ENCODE measurements around the gene OR2A14. TPM values are rescaled to one million over a fixed set of nuclear protein-coding genes. Genes with fewer than 3 reads are reported as not detected.

Gene OR2A14, protein sequence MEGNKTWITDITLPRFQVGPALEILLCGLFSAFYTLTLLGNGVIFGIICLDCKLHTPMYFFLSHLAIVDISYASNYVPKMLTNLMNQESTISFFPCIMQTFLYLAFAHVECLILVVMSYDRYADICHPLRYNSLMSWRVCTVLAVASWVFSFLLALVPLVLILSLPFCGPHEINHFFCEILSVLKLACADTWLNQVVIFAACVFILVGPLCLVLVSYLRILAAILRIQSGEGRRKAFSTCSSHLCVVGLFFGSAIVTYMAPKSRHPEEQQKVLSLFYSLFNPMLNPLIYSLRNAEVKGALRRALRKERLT
- total RNA-seq = not detected in 2 replicates

DNA sequence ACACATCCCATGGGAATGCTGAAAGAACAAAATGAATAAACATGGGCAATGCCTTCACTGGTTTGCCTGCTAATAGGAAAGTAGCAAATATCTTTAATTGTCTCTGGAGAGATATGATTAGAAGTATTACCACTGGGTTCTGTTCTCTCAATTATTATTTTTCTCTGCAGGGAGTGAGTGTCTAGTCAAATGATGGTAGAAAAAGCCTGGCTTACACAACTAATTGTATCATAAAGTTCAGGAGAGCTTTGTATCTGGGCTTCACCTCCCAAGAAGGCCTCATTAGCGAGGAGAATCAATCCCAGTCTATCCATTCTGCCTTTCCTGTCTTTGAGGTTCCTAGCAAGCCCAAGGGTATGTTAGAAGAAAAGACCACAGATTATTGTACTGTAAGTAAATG lies at the start of gene OR2A14:
Gene OR2A14, plus strand, starts transcription at position 301 of the 400 bp plus-strand sequence. CDS start 5,937 bp downstream, outside the sequence.

DNA sequence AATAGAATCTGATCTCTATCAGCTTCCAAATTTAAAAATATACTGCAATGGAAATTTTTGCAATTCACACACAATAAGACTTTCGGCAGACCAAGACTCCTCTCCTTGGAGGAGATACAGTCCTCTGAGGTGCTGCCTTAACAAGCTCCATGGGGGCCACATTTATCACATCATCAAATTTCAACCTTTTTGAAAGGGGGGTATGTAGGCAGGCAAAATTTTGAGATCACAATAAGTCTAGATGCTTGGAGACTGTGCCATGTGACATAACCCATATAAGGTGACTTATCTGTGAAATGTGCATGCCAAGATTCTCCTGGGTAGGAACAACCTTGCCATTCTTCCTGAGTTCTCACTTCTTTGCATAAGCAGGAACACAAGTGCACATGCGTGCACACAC lies 37.0 kb upstream of the OR2A14 start, which contains the start of gene OR2A12:
Gene OR2A12, plus strand, starts transcription at position 301 of the 400 bp plus-strand sequence. CDS start 8,830 bp downstream, outside the sequence.

DNA sequence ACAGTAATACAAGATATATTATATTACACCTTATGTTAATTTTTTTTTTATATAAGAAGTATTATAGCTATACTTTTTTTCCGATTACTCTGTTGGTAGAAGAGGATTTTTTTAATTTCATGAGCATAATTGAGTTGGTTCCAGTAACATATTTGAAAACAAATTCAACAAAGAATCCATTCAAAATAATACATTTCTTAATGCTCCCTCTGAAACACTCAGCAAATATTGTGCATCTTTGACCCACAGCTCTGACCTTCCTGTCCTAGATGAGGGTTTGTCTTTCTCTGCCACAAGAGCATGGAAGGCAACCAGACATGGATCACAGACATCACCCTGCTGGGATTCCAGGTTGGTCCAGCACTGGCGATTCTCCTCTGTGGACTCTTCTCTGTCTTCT lies 13.7 kb upstream of the OR2A14 start, which contains the start of gene OR2A2:
Gene OR2A2, plus strand, starts transcription at position 301 of the 400 bp plus-strand sequence. Its CDS starts 0 bp downstream, at position 301.

Other genes with a start within 250 kb of the OR2A14 start
- gene TCAF1, start 221.0 kb upstream of the OR2A14 start, total RNA-seq = 63.2 and 68.2 TPM in 2 replicates
- gene OR2F2, start 187.9 kb upstream of the OR2A14 start, total RNA-seq = not detected in 2 replicates
- under 0.01 TPM in 1 of 2 replicates, not detected in the other for gene OR2F1, start 168.3 kb upstream of the OR2A14 start, total RNA-seq
- under 0.01 TPM in 1 of 2 replicates, not detected in the other for gene OR6B1, start 122.9 kb upstream of the OR2A14 start, total RNA-seq
- gene OR2A5, start 74.2 kb upstream of the OR2A14 start, total RNA-seq = not detected in 2 replicates
- not detected in 2 replicates for gene OR2A25, start 53.4 kb upstream of the OR2A14 start, total RNA-seq
- gene OR2A12, start 36.9 kb upstream of the OR2A14 start, total RNA-seq = not detected in 2 replicates
- not detected in 2 replicates for gene OR2A2, start 13.6 kb upstream of the OR2A14 start, total RNA-seq
- 1.7 TPM in 1 of 2 replicates, not detected in the other for gene CTAGE4, start 60.3 kb downstream of the OR2A14 start, total RNA-seq
- gene ARHGEF35, start 72.7 kb downstream of the OR2A14 start, total RNA-seq = 1.5 and 2.1 TPM in 2 replicates
- under 0.01 TPM in 1 of 2 replicates, not detected in the other for gene OR2A42, start 116.4 kb downstream of the OR2A14 start, total RNA-seq
- 0.12 TPM in 1 of 2 replicates, not detected in the other for gene OR2A7, start 141.6 kb downstream of the OR2A14 start, total RNA-seq
- gene CTAGE8, start 146.1 kb downstream of the OR2A14 start, total RNA-seq = 0.44 TPM in 1 of 2 replicates, not detected in the other
- gene OR2A1, start 189.2 kb downstream of the OR2A14 start, total RNA-seq = not detected in 2 replicates
- gene ARHGEF5, start 232.2 kb downstream of the OR2A14 start, total RNA-seq = 1.3 and 3.4 TPM in 2 replicates

Data from uterine smooth muscle cell (primary cell).